IMR-90 (cell line): Measurements from ENCODE around the gene PALM. TPM values are rescaled to one million over a fixed set of nuclear protein-coding genes. Genes with fewer than 3 reads are reported as not detected.

Source experiments
- ATAC-seq: fragments of 200-7000 bp; cut with Tn5 transposase; 2 replicates; pipeline ENCODE4 v1.9.1; 2020; ENCODE audit warnings: low read depth, mild to moderate bottlenecking, moderate library complexity
- BruUV-seq: library from RNA; stranded (reverse); fragments of 400-500 nt; replicated peaks from 2 replicates; lab custom pipeline; 2021; lab: Mats Ljungman, UMichigan
- CTCF ChIA-PET: fragments of 300-600 bp; formaldehyde crosslinking; extraction: SDS; loops from one replicate; lab custom pipeline; 2021; ENCODE audit warnings: antibody characterized with exemption; lab: Yijun Ruan, JAX
- POLR2A ChIA-PET: fragments of 300-600 bp; sonication (Branson Sonifier 250); formaldehyde crosslinking; loops from one replicate; lab custom pipeline; 2022; ENCODE audit warnings: antibody characterized with exemption; ENCODE audit not compliant: unreplicated experiment; lab: Charles Lee
- DNase-seq: peaks from one replicate; pipeline ENCODE4 v3.0.0; 2013
- H2AFZ ChIP-seq: replicated peaks from 2 replicates; pipeline ENCODE3; 2013; ENCODE audit warnings: low read length, mild to moderate bottlenecking; ENCODE audit not compliant: poor library complexity
- H2AK5ac ChIP-seq: 2 replicates; pipeline ENCODE4 v1.6.1; 2013; ENCODE audit warnings: low read depth, low read length, inconsistent platforms
- H2AK9ac ChIP-seq: replicated peaks from 2 replicates; pipeline ENCODE3; 2013; ENCODE audit warnings: mild to moderate bottlenecking, low read depth, low read length, moderate library complexity; ENCODE audit not compliant: poor library complexity
- H2BK120ac ChIP-seq: 2 replicates; pipeline ENCODE4 v1.6.1; 2013; ENCODE audit warnings: low read depth, low read length, inconsistent platforms
- H2BK15ac ChIP-seq: 3 replicates; pipeline ENCODE4 v1.6.1; 2013; ENCODE audit warnings: low read depth, low read length, inconsistent platforms
- H2BK20ac ChIP-seq: 2 replicates; pipeline ENCODE4 v1.6.1; 2013; ENCODE audit warnings: low read depth, mild to moderate bottlenecking, inconsistent platforms, low read length, moderate library complexity
- H2BK5ac ChIP-seq: 2 replicates; pipeline ENCODE4 v1.6.1; 2013; ENCODE audit warnings: mild to moderate bottlenecking, low read depth, low read length, inconsistent platforms; ENCODE audit not compliant: poor library complexity, severe bottlenecking
- H3K14ac ChIP-seq: replicated peaks from 2 replicates; pipeline ENCODE4 v1.6.1; 2013; ENCODE audit warnings: low read depth, low read length, inconsistent platforms
- H3K18ac ChIP-seq: 2 replicates; pipeline ENCODE4 v1.6.1; 2013; ENCODE audit warnings: low read depth, low read length, control low read depth
- H3K23ac ChIP-seq: 2 replicates; pipeline ENCODE4 v1.6.1; 2013; ENCODE audit warnings: low read depth, low read length, inconsistent platforms
- H3K27ac ChIP-seq: 2 replicates; pipeline ENCODE4 v1.5.1; 2013; ENCODE audit warnings: mild to moderate bottlenecking, control low read depth, low read length; ENCODE audit not compliant: insufficient read depth
- H3K27me3 ChIP-seq: 2 replicates; pipeline ENCODE4 v1.6.1; 2013; ENCODE audit warnings: low read length; ENCODE audit not compliant: control insufficient read depth, insufficient read depth
- H3K36me3 ChIP-seq: 2 replicates; pipeline ENCODE4 v1.6.1; 2013; ENCODE audit warnings: low read length, mixed read lengths; ENCODE audit not compliant: control insufficient read depth, insufficient read depth
- H3K4ac ChIP-seq: 2 replicates; pipeline ENCODE4 v1.6.1; 2013; ENCODE audit warnings: low read depth, low read length, inconsistent platforms
- H3K4me1 ChIP-seq: 2 replicates; pipeline ENCODE4 v1.6.1; 2013; ENCODE audit warnings: low read length, mixed read lengths; ENCODE audit not compliant: control insufficient read depth, insufficient read depth
- H3K4me2 ChIP-seq: 2 replicates; pipeline ENCODE4 v1.6.1; 2013; ENCODE audit warnings: low read depth, mild to moderate bottlenecking, control low read depth, low read length, moderate library complexity
- H3K4me3 ChIP-seq: 2 replicates; pipeline ENCODE4 v1.5.1; 2013; ENCODE audit warnings: low read depth, mild to moderate bottlenecking, control low read depth, low read length, moderate library complexity; ENCODE audit not compliant: insufficient read depth
- H3K56ac ChIP-seq: 2 replicates; pipeline ENCODE4 v1.6.1; 2013; ENCODE audit warnings: low read length, inconsistent platforms; ENCODE audit not compliant: insufficient read depth; ENCODE audit errors: extremely low read depth
- H3K79me1 ChIP-seq, 2 experiments: 2 replicates each; pipeline ENCODE4 v1.6.1; 2013; ENCODE audit warnings: low read length in 2 of 2, inconsistent platforms in 1 of 2, low read depth in 1 of 2
- H3K9ac ChIP-seq: 2 replicates; pipeline ENCODE4 v1.6.1; 2013; ENCODE audit warnings: low read depth, low read length, control low read depth
- H3K9me1 ChIP-seq: 2 replicates; pipeline ENCODE4 v1.6.1; 2013; ENCODE audit warnings: low read length, inconsistent platforms; ENCODE audit not compliant: insufficient read depth
- H3K9me3 ChIP-seq: 2 replicates; pipeline ENCODE4 v1.6.1; 2013; ENCODE audit warnings: low read length; ENCODE audit not compliant: control insufficient read depth, insufficient read depth
- H4K20me1 ChIP-seq: 2 replicates; pipeline ENCODE4 v1.6.1; 2013; ENCODE audit warnings: low read length, inconsistent platforms; ENCODE audit not compliant: insufficient read depth
- H4K5ac ChIP-seq: 2 replicates; pipeline ENCODE4 v1.6.1; 2013; ENCODE audit warnings: mild to moderate bottlenecking, low read depth, low read length, control low read depth
- H4K8ac ChIP-seq, 2 experiments: 2 replicates each; pipeline ENCODE4 v1.6.1; 2013; ENCODE audit warnings: low read depth in 2 of 2, low read length in 2 of 2, control low read depth in 1 of 2, inconsistent platforms in 1 of 2
- H4K91ac ChIP-seq: 2 replicates; pipeline ENCODE4 v1.6.1; 2013; ENCODE audit warnings: low read depth, low read length, inconsistent platforms; ENCODE audit not compliant: insufficient read depth
- CEBPB ChIP-seq: IDR thresholded peaks from 2 replicates; pipeline ENCODE4 v1.6.1; 2012; ENCODE audit warnings: low read depth, low read length, improper control_type of control experiment
- FOS ChIP-seq: fragments of 150-350 bp; IDR thresholded peaks from 2 replicates; pipeline ENCODE4 v1.6.1; 2016; ENCODE audit warnings: low read depth, low read length
- MAZ ChIP-seq: IDR thresholded peaks from 2 replicates; pipeline ENCODE4 v1.6.1; 2012; ENCODE audit warnings: low read depth, mild to moderate bottlenecking, low read length, improper control_type of control experiment, moderate library complexity, borderline replicate concordance
- POLR2A ChIP-seq: IDR thresholded peaks from 2 replicates; pipeline ENCODE4 v1.6.1; 2012; ENCODE audit warnings: mild to moderate bottlenecking, low read depth, low read length
- RAD21 ChIP-seq: IDR thresholded peaks from 2 replicates; pipeline ENCODE4 v1.6.1; 2012; ENCODE audit warnings: low read length, improper control_type of control experiment
- RCOR1 ChIP-seq: IDR thresholded peaks from 2 replicates; pipeline ENCODE4 v1.6.1; 2012; ENCODE audit warnings: mild to moderate bottlenecking, low read length, improper control_type of control experiment; ENCODE audit not compliant: insufficient replicate concordance
- USF2 ChIP-seq: fragments of 150-350 bp; IDR thresholded peaks from 2 replicates; pipeline ENCODE4 v1.6.1; 2017; ENCODE audit warnings: mild to moderate bottlenecking, antibody characterized with exemption, low read length, low read depth
- WGBS, 2 experiments: methylation state at CpG; one replicate each; pipeline versions ENCODE4 v1.1.5 to v1.1.7; 2013; ENCODE audit warnings: missing lambda C conversion rate in 2 of 2; ENCODE audit not compliant: insufficient read length in 1 of 2; ENCODE audit errors: extremely low coverage in 2 of 2; 5-methylcytosine and 5-hydroxymethylcytosine counted together
- dilution Hi-C: fragments of 300-500 bp; cut with HindIII; formaldehyde crosslinking; loops from one replicate; pipeline ENCODE4 v1.14.3; 2018; ENCODE audit warnings: low sequenced_read_pairs; ENCODE audit not compliant: unreplicated experiment
- in situ Hi-C: fragments of 300-500 bp; cut with MboI; formaldehyde crosslinking; loops from 3 replicates; pipeline ENCODE4 v1.14.3; 2019; ENCODE audit warnings: low sequenced_read_pairs, inconsistent platforms, mixed read lengths
- intact Hi-C: fragments of 100-400 bp; cut with micrococcal nuclease; formaldehyde crosslinking; loops from 2 replicates; pipeline ENCODE4 v1.10.0; 2022
- polyA plus RNA-seq, 3 experiments: library from polyadenylated mRNA; depleted of rRNA; stranded (reverse); fragments of >200 nt; gene quantifications; 2 replicates each; pipeline ENCODE4 v1.2.3, GENCODE V29; 2012; ENCODE audit warnings: low replicate concordance in 1 of 3
- total RNA-seq: library from RNA; depleted of rRNA; stranded (reverse); fragments of >200 nt; gene quantifications from 2 replicates; pipeline ENCODE4 v1.2.3, GENCODE V29; 2012
- TF ChIP-seq, protein P1 (sequence below): conservative IDR thresholded peaks from 2 replicates; pipeline ENCODE4 v1.5.1; 2012; ENCODE audit warnings: mild to moderate bottlenecking, low read depth, low read length, improper control_type of control experiment

PALM gene
- total and polyA plus RNA-seq, 2 of the 4 experiments (the other 2 are of a cell fraction): 2.2 to 7.4 TPM

- Histone ChIP-seq H2AK5ac (no peak overlapping the region), H3K4me3 (no peak overlapping the region), H3K9me3 (peaks cover 7% of the 10 kb centered on the region), H3K36me3 (peaks cover 8% of the 10 kb centered on the region; the same call in 1 of the 2 replicates), H2BK15ac (no peak overlapping the region), H3K27ac (no peak overlapping the region), H3K14ac (no peak overlapping the region), H4K5ac (no peak overlapping the region), H3K27me3 (peaks cover 2% of the 10 kb centered on the region; the same call in 1 of the 2 replicates), H2BK120ac (no peak overlapping the region), H3K56ac (no peak overlapping the region), H3K9ac (no peak overlapping the region), H3K9me1 (no peaks in the 10 kb centered on the region), H4K20me1 (peaks cover 3% of the 10 kb centered on the region), H3K18ac (no peak overlapping the region), H2AK9ac (no peak overlapping the region), H4K8ac (no peak overlapping the region), H4K91ac (no peak overlapping the region), H2AFZ (no peak overlapping the region), H3K23ac (no peak overlapping the region), H3K4me2 (no peak overlapping the region), H2BK5ac (no peak overlapping the region), H2BK20ac (no peak overlapping the region), H3K4ac (no peak overlapping the region), H3K79me1 (no peaks in the 10 kb centered on the region; a peak in 1 of 4 replicates), H3K4me1 (peaks cover 4% of the 10 kb centered on the region; the same call in 1 of the 2 replicates)
- ATAC-seq (no peak), DNase-seq (no peak)
- intact Hi-C loops (no loop called here), in situ Hi-C loops (no loop called here), dilution Hi-C loops (no loop called here)
- POLR2A ChIA-PET: no interaction called here
- 96% methylated on average over 3 of the region's 23 CpGs; no CpG with 5 or more reads in 1 of the 2 experiments for WGBS, 2 experiments
- TF ChIP-seq POLR2A: no peak
- no peak for TF ChIP-seq USF2
- TF ChIP-seq, protein P1, sequence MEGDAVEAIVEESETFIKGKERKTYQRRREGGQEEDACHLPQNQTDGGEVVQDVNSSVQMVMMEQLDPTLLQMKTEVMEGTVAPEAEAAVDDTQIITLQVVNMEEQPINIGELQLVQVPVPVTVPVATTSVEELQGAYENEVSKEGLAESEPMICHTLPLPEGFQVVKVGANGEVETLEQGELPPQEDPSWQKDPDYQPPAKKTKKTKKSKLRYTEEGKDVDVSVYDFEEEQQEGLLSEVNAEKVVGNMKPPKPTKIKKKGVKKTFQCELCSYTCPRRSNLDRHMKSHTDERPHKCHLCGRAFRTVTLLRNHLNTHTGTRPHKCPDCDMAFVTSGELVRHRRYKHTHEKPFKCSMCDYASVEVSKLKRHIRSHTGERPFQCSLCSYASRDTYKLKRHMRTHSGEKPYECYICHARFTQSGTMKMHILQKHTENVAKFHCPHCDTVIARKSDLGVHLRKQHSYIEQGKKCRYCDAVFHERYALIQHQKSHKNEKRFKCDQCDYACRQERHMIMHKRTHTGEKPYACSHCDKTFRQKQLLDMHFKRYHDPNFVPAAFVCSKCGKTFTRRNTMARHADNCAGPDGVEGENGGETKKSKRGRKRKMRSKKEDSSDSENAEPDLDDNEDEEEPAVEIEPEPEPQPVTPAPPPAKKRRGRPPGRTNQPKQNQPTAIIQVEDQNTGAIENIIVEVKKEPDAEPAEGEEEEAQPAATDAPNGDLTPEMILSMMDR: no peak
- TF ChIP-seq RCOR1: no peak
- no peak for TF ChIP-seq RAD21
- no peak for TF ChIP-seq CEBPB
- no peak for TF ChIP-seq MAZ
- TF ChIP-seq FOS: no peak
- CTCF ChIA-PET: no interaction called here
- no TSS peak for BruUV-seq
These were observed 9.7 kb downstream of the PALM start for GRCh38 chr19:718251-718951.
